ENCODE measurements around the gene NSUN2. TPM values are rescaled to one million over a fixed set of nuclear protein-coding genes. Genes with fewer than 3 reads are reported as not detected.

The NSUN2 gene
- total RNA-seq, 4 donors from 2014 or later: 25.7 to 42.8 (median 39.1) TPM

DNA sequence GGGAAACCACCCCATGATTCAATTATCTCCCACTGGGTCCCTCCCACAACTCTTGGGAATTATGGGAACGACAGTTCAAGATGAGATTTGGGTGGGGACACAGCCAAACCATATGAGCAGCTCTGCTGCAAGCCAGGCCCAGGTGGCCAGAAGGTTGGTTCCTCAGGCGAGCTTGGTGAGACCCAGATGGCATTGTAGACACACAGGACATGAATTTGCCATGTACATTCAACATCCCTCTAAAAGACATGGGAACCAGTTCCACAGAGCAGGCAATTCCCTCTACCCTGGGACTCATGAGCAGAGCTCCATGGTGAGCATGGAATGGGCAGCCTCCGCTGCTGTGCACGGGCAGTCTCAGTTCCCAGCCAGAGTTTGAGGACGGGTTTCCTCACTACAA, 53.3 kb downstream of the NSUN2 start:
- Histone ChIP-seq H3K4me1 (peaks cover 13 to 14% (median 13%) of the 10 kb centered on the region in 4 donors), H3K36me3 (no peaks in the 10 kb centered on the region), H3K27ac (replicated peaks in 1 of 4) (no peak overlapping the region), H3K4me3 (no peak overlapping the region), H3K27me3 (peaks cover 0 to 15% (median 0%) of the 10 kb centered on the region in 4 donors), H3K9me3 (no peaks in the 10 kb centered on the region)
- intact Hi-C loops (cut with DNase I): no loop called here
- DNase-seq (ENCODE audit: extremely low spot score): peak; percentile 88
- TF ChIP-seq CTCF (IDR thresholded peaks at IDR 0.05): no peak
- no peak for TF ChIP-seq EP300 (IDR thresholded peaks at IDR 0.05)
- TF ChIP-seq POLR2AphosphoS5 (IDR thresholded peaks at IDR 0.05): no peak
- TF ChIP-seq POLR2A (IDR thresholded peaks at IDR 0.05; ENCODE audit: low read depth): no peak
- whole genome bisulfite sequencing: 68% methylated on average over 5 of the region's 5 CpGs

DNA sequence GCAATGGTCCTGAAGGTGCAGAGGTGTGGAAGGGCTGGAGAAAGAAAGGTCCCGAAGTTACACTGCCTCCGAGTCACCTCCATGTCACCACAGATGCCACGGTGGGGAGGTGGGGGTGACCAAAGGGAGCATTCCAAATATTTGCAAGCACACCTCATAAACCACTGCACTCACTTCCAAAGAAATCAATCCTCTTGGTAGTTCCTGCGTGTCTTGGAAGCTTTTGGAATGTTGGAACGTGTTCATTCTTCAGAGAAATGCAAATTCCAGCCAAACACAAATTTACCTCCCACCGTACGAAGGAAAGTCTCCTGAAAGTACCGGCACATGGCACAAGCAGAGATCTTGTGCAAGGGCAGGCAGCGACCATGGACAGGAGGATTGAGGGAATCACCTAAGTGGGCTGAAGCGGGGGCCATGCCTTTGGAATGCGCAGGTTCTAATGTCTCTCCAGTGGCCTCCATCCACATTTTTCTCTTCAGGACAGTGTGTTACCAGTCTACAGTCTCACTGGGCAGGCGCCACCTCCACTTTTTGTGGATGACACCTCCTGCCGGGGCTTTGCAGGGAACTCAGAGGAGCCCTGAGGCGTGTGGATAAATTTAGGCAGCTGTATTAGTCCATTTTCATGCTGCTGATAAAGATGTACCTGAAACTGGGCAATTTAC, 54.0 kb downstream of the NSUN2 start:
- peaks cover 0 to 22% (median 0%) of the 10 kb centered on the region in 4 donors for H3K27me3 ChIP-seq
- intact Hi-C loops (cut with DNase I): no loop called here
- H3K4me3 ChIP-seq: no peak overlapping the region
- no peak overlapping the region for H3K27ac ChIP-seq (replicated peaks in 1 of 4)
- H3K36me3 ChIP-seq: no peaks in the 10 kb centered on the region
- peak; percentile 70 for DNase-seq (ENCODE audit: extremely low spot score)
- TF ChIP-seq POLR2AphosphoS5 (IDR thresholded peaks at IDR 0.05): no peak
- no peak for TF ChIP-seq EP300 (IDR thresholded peaks at IDR 0.05)
- no peak for TF ChIP-seq POLR2A (IDR thresholded peaks at IDR 0.05; ENCODE audit: low read depth)
- no peak for TF ChIP-seq CTCF (IDR thresholded peaks at IDR 0.05)
- 62% methylated on average over 12 of the region's 14 CpGs for WGBS
- H3K9me3 ChIP-seq: no peaks in the 10 kb centered on the region
- peaks cover 13 to 14% (median 13%) of the 10 kb centered on the region in 4 donors for H3K4me1 ChIP-seq

- intact Hi-C loops (cut with DNase I): no loop called here
- H3K36me3 ChIP-seq: no peaks in the 10 kb centered on the region
- 52% methylated on average over 5 of the region's 5 CpGs for WGBS
Measured at GRCh38 chr5:6576861-6577501, 55.9 kb downstream of the NSUN2 start.

GRCh38 chr5:6574537-6575245, 58.2 kb downstream of the NSUN2 start:
- WGBS: 65% methylated on average over 12 of the region's 12 CpGs
- Histone ChIP-seq H3K4me3 (no peak overlapping the region), H3K36me3 (no peaks in the 10 kb centered on the region), H3K27ac (replicated peaks in 1 of 4) (no peak overlapping the region), H3K9me3 (no peaks in the 10 kb centered on the region), H3K27me3 (peaks cover 0 to 26% (median 2%) of the 10 kb centered on the region in 4 donors), H3K4me1 (peaks cover 0 to 5% (median 0%) of the 10 kb centered on the region in 4 donors)
- TF ChIP-seq POLR2AphosphoS5 (IDR thresholded peaks at IDR 0.05) (no peak), EP300 (IDR thresholded peaks at IDR 0.05) (no peak), CTCF (IDR thresholded peaks at IDR 0.05) (no peak), POLR2A (IDR thresholded peaks at IDR 0.05; ENCODE audit: low read depth) (no peak)
- DNase-seq (ENCODE audit: extremely low spot score): peak; percentile 79
- intact Hi-C loops (cut with DNase I): no loop called here

More at GRCh38 chr5:6576861-6577501, 55.9 kb downstream of the NSUN2 start:
- H3K27ac ChIP-seq (replicated peaks in 1 of 4): no peak overlapping the region
- peak; percentile 90 for DNase-seq (ENCODE audit: extremely low spot score)
- no peaks in the 10 kb centered on the region for H3K9me3 ChIP-seq
- H3K27me3 ChIP-seq: peaks cover 0 to 19% (median 0%) of the 10 kb centered on the region in 4 donors
- H3K4me1 ChIP-seq: peaks cover 0 to 5% (median 0%) of the 10 kb centered on the region in 4 donors
- no peak overlapping the region for H3K4me3 ChIP-seq
- TF ChIP-seq POLR2A (IDR thresholded peaks at IDR 0.05; ENCODE audit: low read depth) (no peak), CTCF (IDR thresholded peaks at IDR 0.05) (peak in 2 of 3 experiments; percentile 29 to 37)

Measured in esophagus muscularis mucosa (tissue), 4 donors.